Measurements from ENCODE around the gene CRP. TPM values are rescaled to one million over a fixed set of nuclear protein-coding genes. Genes with fewer than 3 reads are reported as not detected.
"Not testable (repeated sequence)": the region's sequence is repeated elsewhere in the genome, so short reads cannot be mapped to it uniquely, and the experiment has no call there.

Gene CRP
- total RNA-seq, 2 donors from 2014 or later: 1.2 TPM; not detected in 1

- no peak overlapping the region for H3K9ac ChIP-seq (ENCODE audit: extremely low read depth, low read length, poor library complexity, severe bottlenecking)
- WGBS, 2 experiments (ENCODE audit: insufficient coverage in 1 of 2, insufficient read length in 1 of 2): 83 to 90% methylated on average over 2 to 4 of the region's 4 CpGs
- no peak overlapping the region for H3K27ac Mint-ChIP-seq
Measured at GRCh38 chr1:159737238-159737916, 23.0 kb upstream of the CRP start.

GRCh38 chr1:159723188-159723587, 8.8 kb upstream of the CRP start:
- not testable (repeated sequence) for H3K4me3 ChIP-seq (ENCODE audit: low read length); H3K4me1 Mint-ChIP-seq; H3K27ac ChIP-seq (ENCODE audit: low read depth, low read length); H3K4me3 Mint-ChIP-seq; H3K36me3 ChIP-seq (ENCODE audit: control insufficient read depth, insufficient read depth, low read length); H3K4me1 ChIP-seq (ENCODE audit: control insufficient read depth, insufficient read depth, low read length); H3K9ac ChIP-seq (ENCODE audit: extremely low read depth, low read length, poor library complexity, severe bottlenecking); H3K27ac Mint-ChIP-seq; H3K27me3 Mint-ChIP-seq (ENCODE audit: insufficient read depth); H3K36me3 Mint-ChIP-seq (ENCODE audit: low read depth); H3K27me3 ChIP-seq (ENCODE audit: control insufficient read depth, insufficient read depth, low read length, poor library complexity, severe bottlenecking)
- peaks cover 37% of the 10 kb centered on the region for H3K9me3 ChIP-seq (ENCODE audit: control insufficient read depth, low read length)
- peak; percentile 77 for DNase-seq
- H3K9me3 Mint-ChIP-seq: peaks cover 81% of the 10 kb centered on the region
- 89 to 100% methylated on average over 2 to 6 of the region's 6 CpGs for WGBS, 2 experiments (ENCODE audit: insufficient coverage in 1 of 2, insufficient read length in 1 of 2)

More at GRCh38 chr1:159737238-159737916, 23.0 kb upstream of the CRP start:
- no peaks in the 10 kb centered on the region for H3K27me3 Mint-ChIP-seq (ENCODE audit: insufficient read depth)
- no peak overlapping the region for H3K4me3 Mint-ChIP-seq
- TF ChIP-seq, protein P1, sequence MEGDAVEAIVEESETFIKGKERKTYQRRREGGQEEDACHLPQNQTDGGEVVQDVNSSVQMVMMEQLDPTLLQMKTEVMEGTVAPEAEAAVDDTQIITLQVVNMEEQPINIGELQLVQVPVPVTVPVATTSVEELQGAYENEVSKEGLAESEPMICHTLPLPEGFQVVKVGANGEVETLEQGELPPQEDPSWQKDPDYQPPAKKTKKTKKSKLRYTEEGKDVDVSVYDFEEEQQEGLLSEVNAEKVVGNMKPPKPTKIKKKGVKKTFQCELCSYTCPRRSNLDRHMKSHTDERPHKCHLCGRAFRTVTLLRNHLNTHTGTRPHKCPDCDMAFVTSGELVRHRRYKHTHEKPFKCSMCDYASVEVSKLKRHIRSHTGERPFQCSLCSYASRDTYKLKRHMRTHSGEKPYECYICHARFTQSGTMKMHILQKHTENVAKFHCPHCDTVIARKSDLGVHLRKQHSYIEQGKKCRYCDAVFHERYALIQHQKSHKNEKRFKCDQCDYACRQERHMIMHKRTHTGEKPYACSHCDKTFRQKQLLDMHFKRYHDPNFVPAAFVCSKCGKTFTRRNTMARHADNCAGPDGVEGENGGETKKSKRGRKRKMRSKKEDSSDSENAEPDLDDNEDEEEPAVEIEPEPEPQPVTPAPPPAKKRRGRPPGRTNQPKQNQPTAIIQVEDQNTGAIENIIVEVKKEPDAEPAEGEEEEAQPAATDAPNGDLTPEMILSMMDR (conservative IDR thresholded peaks at IDR 0.05): no peak
- no peak overlapping the region for H3K27ac ChIP-seq (ENCODE audit: low read depth, low read length)
- no peaks in the 10 kb centered on the region for H3K4me1 ChIP-seq (ENCODE audit: control insufficient read depth, insufficient read depth, low read length)
- H3K9me3 Mint-ChIP-seq: peaks cover 18% of the 10 kb centered on the region
- no peaks in the 10 kb centered on the region for H3K27me3 ChIP-seq (ENCODE audit: control insufficient read depth, insufficient read depth, low read length, poor library complexity, severe bottlenecking)
- no peak for DNase-seq
- no peaks in the 10 kb centered on the region for H3K4me1 Mint-ChIP-seq
- H3K36me3 ChIP-seq (ENCODE audit: control insufficient read depth, insufficient read depth, low read length): no peaks in the 10 kb centered on the region
- no peak overlapping the region for H3K4me3 ChIP-seq (ENCODE audit: low read length)
- H3K9me3 ChIP-seq (ENCODE audit: control insufficient read depth, low read length): no peaks in the 10 kb centered on the region
- no peaks in the 10 kb centered on the region for H3K36me3 Mint-ChIP-seq (ENCODE audit: low read depth)

DNA sequence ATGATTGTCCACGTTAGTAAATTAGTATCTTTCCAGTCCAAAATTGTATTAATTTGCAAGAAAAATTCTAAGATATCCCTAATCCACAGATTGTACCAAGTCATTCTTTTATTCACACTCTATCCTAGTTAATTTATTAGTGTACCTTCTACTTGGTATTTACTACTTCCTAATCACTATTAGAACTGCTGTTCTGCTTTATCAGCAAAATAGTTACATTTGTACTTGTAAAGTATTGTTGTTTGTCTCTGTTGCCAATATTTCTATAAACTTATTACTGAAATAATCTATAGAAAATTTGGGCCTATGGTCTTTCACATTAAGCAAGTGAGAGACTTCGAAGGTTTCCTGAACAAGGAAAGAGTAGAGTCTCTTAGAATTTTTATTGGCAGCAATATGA, 5.6 kb upstream of the CRP start:
- whole genome bisulfite sequencing, 2 experiments (ENCODE audit: insufficient coverage in 1 of 2, insufficient read length in 1 of 2): 80 to 83% methylated on average over 1 to 2 of the region's 2 CpGs
- Mint-ChIP-seq H3K4me1 (no peaks in the 10 kb centered on the region), H3K4me3 (no peak overlapping the region)

More for the DNA sequence above, 5.6 kb upstream of the CRP start:
- Histone ChIP-seq H3K4me1 (ENCODE audit: control insufficient read depth, insufficient read depth, low read length) (no peaks in the 10 kb centered on the region), H3K9me3 (ENCODE audit: control insufficient read depth, low read length) (peaks cover 46% of the 10 kb centered on the region), H3K27ac (ENCODE audit: low read depth, low read length) (no peak overlapping the region), H3K36me3 (ENCODE audit: control insufficient read depth, insufficient read depth, low read length) (no peaks in the 10 kb centered on the region), H3K4me3 (ENCODE audit: low read length) (no peak overlapping the region), H3K27me3 (ENCODE audit: control insufficient read depth, insufficient read depth, low read length, poor library complexity, severe bottlenecking) (no peaks in the 10 kb centered on the region), H3K9ac (ENCODE audit: extremely low read depth, low read length, poor library complexity, severe bottlenecking) (no peak overlapping the region)
- Mint-ChIP-seq H3K27me3 (ENCODE audit: insufficient read depth) (no peaks in the 10 kb centered on the region), H3K27ac (no peak overlapping the region), H3K9me3 (peaks cover 83% of the 10 kb centered on the region), H3K36me3 (ENCODE audit: low read depth) (no peaks in the 10 kb centered on the region)
- no peak for DNase-seq
- TF ChIP-seq, protein P1 (conservative IDR thresholded peaks at IDR 0.05): no peak

Measured in endodermal cell (in vitro differentiated cells).